ENCODE data around the gene GGT1. TPM values are rescaled to one million over a fixed set of nuclear protein-coding genes. Genes with fewer than 3 reads are reported as not detected.

Gene GGT1
- polyA plus RNA-seq, 1 donor = 147 TPM

Other genes starting within 250 kb of the GGT1 start
- 10.9 TPM for gene ADORA2A, start 175.6 kb upstream of the GGT1 start, polyA plus RNA-seq
- gene UPB1, start 107.9 kb upstream of the GGT1 start, polyA plus RNA-seq = 12.2 TPM
- 140 TPM for gene GUCD1, start 48.1 kb upstream of the GGT1 start, polyA plus RNA-seq
- gene SNRPD3, start 47.2 kb upstream of the GGT1 start, polyA plus RNA-seq = 145 TPM
- 36.6 TPM for gene LRRC75B, start 10.1 kb upstream of the GGT1 start, polyA plus RNA-seq
- gene PIWIL3, start 171.5 kb downstream of the GGT1 start, polyA plus RNA-seq = 0.06 TPM
- 7.2 TPM for gene SGSM1, start 203.0 kb downstream of the GGT1 start, polyA plus RNA-seq

Measured in large intestine (tissue), 1 donor.